Right lobe of liver (tissue), 6 donors: Measurements from ENCODE around the gene PLIN5. TPM values are rescaled to one million over a fixed set of nuclear protein-coding genes. Genes with fewer than 3 reads are reported as not detected.

ENCODE experiments used
- ATAC-seq, 4 donors: fragments of 200-7000 bp; cut with Tn5 transposase; one replicate each; pipeline ENCODE4 v1.9.1; 2020; ENCODE audit warnings: mild to moderate bottlenecking in 4 of 4, moderate library complexity in 4 of 4
- DNase-seq, 3 donors: peaks; one replicate each; pipeline ENCODE4 v3.0.0-alpha.2; 2020
- H3K27ac ChIP-seq, 3 donors: fragments of 200-600 bp; one replicate each; pipeline ENCODE4 v1.8.0; 2022
- H3K27me3 ChIP-seq, 2 donors: fragments of 200-600 bp; one replicate each; pipeline ENCODE4 v1.8.0; 2022
- H3K36me3 ChIP-seq, 4 donors: fragments of 200-600 bp; sonication (generic) in 1 of 4; one replicate each; pipeline versions ENCODE4 v1.5.1 to v1.8.0; 2017 to 2022; ENCODE audit warnings: control low read depth in 1 of 4
- H3K4me1 ChIP-seq, 4 donors: fragments of 200-600 bp; sonication (generic) in 1 of 4; one replicate each; pipeline versions ENCODE4 v1.5.1 to v1.8.0; 2017 to 2022; ENCODE audit warnings: control low read depth in 1 of 4
- H3K4me3 ChIP-seq, 3 donors: fragments of 200-600 bp; one replicate each; pipeline ENCODE4 v1.8.0; 2022
- H3K9me3 ChIP-seq, 4 donors: fragments of 200-600 bp; sonication (generic) in 1 of 4; one replicate each; pipeline versions ENCODE4 v1.5.1 to v1.8.0; 2017 to 2022; ENCODE audit warnings: control low read depth in 1 of 4
- POLR2A ChIP-seq: fragments of 450-650 bp; IDR thresholded peaks from one replicate; pipeline ENCODE4 v1.6.1; 2017; ENCODE audit warnings: antibody characterized with exemption, mild to moderate bottlenecking
- WGBS: methylation state at CpG from one replicate; pipeline ENCODE4 v1.1.6; 2018; ENCODE audit warnings: low coverage, low lambda C conversion rate; ENCODE audit not compliant: insufficient coverage; ENCODE audit errors: missing lambda C conversion rate; 5-methylcytosine and 5-hydroxymethylcytosine counted together
- intact Hi-C, 2 donors: fragments of 100-400 bp; cut with DNase I; formaldehyde crosslinking; loops; one replicate each; pipeline versions ENCODE4 v1.11.2 to v1.14.1; 2022
- total RNA-seq, 6 experiments: library from RNA; depleted of rRNA in 2 of 6; stranded (reverse); fragments of >200 nt in 2 of 6; fragmentation: NEBNext Ultra II Directional in 3 of 6; extraction: Animal tissue kit (Norgen Biotek cat#: 25700) in 3 of 6; gene quantifications; one replicate each; pipeline versions ENCODE4 v1.1.0 to v1.2.4, GENCODE V29; 2016 to 2023
- TF ChIP-seq, protein P1 (sequence below), 4 donors: fragments of 200-600 bp in 3 of 4; fragments of 450-650 bp in 1 of 4; IDR thresholded peaks; one replicate each; pipeline versions ENCODE4 v1.5.1 to v1.8.0; 2016 to 2022; ENCODE audit warnings: antibody characterized with exemption in 4 of 4, mild to moderate bottlenecking in 2 of 4
- donor health status: DM: no; HTN: yes; CAD: no.
- donor health status: DM: no; HTN: no; CAD: no.
- donor health status: DM: no; HTN: no; CAD: no.
- donor health status: DM: no; HTN: yes; CAD: no.
- donor health status: DM: no; HTN: yes; CAD: no.

The PLIN5 gene
- total RNA-seq, 6 experiments from 2014 or later = 35.0 to 149 (median 117) TPM

DNA sequence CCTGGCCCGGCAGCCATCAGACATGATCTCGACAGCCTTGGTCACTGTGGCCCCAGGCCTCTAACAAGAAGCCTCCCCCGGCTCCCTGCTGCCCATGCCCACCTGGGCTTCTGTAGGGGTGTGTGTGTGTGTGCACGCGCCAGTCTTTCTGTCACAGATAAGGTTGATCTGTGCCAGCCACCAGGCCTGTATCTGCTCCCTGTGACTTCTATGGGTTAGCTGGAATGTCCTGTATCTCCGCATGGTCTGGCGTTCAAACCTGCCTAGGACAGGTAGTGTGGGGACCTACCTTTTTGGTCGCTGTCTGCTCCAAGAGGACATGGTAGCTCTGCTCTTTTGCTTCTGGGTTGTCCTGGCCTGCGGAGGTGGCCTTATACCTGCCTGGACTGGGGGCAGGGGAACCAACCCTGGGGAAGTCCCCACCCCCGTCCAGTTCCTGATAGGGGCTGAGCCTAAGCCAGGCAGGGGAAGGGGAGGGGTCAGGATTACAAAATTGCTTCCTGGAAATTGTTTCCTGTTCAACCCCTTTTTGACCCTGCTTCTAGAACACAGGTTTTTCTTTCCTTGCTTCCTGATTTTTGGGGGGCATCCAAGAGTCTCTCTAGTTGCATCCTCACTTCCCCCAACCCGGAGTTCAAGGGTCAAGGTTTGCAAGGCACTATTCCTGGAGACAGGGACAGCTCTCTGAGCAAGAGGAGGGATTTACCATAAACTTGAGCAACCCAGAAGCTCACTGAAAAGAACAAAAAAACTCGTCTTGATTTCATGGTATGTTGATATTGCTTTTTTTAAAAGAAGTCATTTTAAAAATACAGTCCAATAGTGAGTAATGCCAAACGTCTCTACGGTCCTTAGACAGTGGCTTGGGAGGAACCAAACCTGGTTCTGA lies 4.9 kb upstream of the PLIN5 start, which contains the start of gene LRG1:
Gene LRG1 (minus strand): TSS at position 344 of the 889 bp plus-strand sequence. CDS start 23 bp downstream, at position 321.
- WGBS = 6% methylated on average over 12 of the region's 14 CpGs
- H3K36me3 ChIP-seq = peaks cover 0 to 3% (median 1%) of the 10 kb centered on the region in 4 donors
- peak within 1 kb of the TSS; percentile 62 to 81 (median 79) for H3K27ac ChIP-seq
- TF ChIP-seq POLR2A = peak; percentile 100
- TF ChIP-seq, protein P1, sequence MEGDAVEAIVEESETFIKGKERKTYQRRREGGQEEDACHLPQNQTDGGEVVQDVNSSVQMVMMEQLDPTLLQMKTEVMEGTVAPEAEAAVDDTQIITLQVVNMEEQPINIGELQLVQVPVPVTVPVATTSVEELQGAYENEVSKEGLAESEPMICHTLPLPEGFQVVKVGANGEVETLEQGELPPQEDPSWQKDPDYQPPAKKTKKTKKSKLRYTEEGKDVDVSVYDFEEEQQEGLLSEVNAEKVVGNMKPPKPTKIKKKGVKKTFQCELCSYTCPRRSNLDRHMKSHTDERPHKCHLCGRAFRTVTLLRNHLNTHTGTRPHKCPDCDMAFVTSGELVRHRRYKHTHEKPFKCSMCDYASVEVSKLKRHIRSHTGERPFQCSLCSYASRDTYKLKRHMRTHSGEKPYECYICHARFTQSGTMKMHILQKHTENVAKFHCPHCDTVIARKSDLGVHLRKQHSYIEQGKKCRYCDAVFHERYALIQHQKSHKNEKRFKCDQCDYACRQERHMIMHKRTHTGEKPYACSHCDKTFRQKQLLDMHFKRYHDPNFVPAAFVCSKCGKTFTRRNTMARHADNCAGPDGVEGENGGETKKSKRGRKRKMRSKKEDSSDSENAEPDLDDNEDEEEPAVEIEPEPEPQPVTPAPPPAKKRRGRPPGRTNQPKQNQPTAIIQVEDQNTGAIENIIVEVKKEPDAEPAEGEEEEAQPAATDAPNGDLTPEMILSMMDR (IDR thresholded peaks at IDR 0.05) = no peak
- DNase-seq (peak; percentile 92 to 97 (median 96)), ATAC-seq (peak; percentile 63 to 82 (median 70))
- H3K27me3 ChIP-seq = no peaks in the 10 kb centered on the region
- peak within 1 kb of the TSS; percentile 67 to 81 (median 70) for H3K4me3 ChIP-seq
- H3K4me1 ChIP-seq = peaks cover 0 to 41% (median 5%) of the 10 kb centered on the region in 4 donors
- H3K9me3 ChIP-seq = no peaks in the 10 kb centered on the region
- intact Hi-C loops = no loop called here

- H3K27ac ChIP-seq = peak overlapping the region; percentile 62 to 81 (median 79)
- TF ChIP-seq, protein P1 (IDR thresholded peaks at IDR 0.05) = no peak
- no peak for TF ChIP-seq POLR2A
These were observed 4.2 kb upstream of the PLIN5 start for GRCh38 chr19:4539169-4539692.

DNA sequence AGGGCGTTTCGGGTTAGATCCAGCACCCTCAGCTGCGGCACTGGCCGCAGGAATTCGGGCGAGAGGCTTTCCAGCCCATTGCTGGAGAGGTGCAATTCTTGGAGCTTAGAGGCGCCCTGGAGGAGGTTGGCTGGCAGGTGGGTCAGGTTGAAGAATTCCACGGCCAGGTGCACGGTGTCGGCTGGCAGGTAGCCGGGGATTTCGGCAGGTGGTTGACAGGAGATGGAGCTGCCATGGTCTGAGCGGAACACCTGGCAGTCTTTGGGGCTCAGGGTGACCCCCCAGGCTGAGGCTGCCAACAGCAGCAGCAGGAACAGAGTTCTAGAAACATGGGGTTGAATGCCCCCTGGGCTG lies 3.6 kb upstream of the PLIN5 start:
- TF ChIP-seq, protein P1 (IDR thresholded peaks at IDR 0.05) = no peak
- no peak for TF ChIP-seq POLR2A
- peak overlapping the region; percentile 67 to 81 (median 70) for H3K4me3 ChIP-seq
- DNase-seq = no peak

More at GRCh38 chr19:4539169-4539692, 4.2 kb upstream of the PLIN5 start:
- H3K36me3 ChIP-seq = peaks cover 0 to 3% (median 1%) of the 10 kb centered on the region in 4 donors
- no peak for ATAC-seq
- WGBS = 13% methylated on average over 3 of the region's 3 CpGs
- H3K4me1 ChIP-seq = peaks cover 0 to 39% (median 5%) of the 10 kb centered on the region in 4 donors
- DNase-seq = no peak
- H3K27me3 ChIP-seq = no peaks in the 10 kb centered on the region
- intact Hi-C loops = no loop called here
- no peaks in the 10 kb centered on the region for H3K9me3 ChIP-seq
- peak overlapping the region; percentile 67 to 81 (median 70) for H3K4me3 ChIP-seq

GRCh38 chr19:4537953-4538600 lies 3.1 kb upstream of the PLIN5 start:
- Histone ChIP-seq H3K4me3 (peak overlapping the region; percentile 67 to 81 (median 70)), H3K9me3 (no peaks in the 10 kb centered on the region), H3K36me3 (peaks cover 0 to 3% (median 1%) of the 10 kb centered on the region in 4 donors), H3K27ac (peak overlapping the region; percentile 24 to 81 (median 79)), H3K27me3 (no peaks in the 10 kb centered on the region), H3K4me1 (peaks cover 0 to 46% (median 5%) of the 10 kb centered on the region in 4 donors)
- ATAC-seq (peak in 1 of 4 donors; percentile 6), DNase-seq (peak in 1 of 3 donors; percentile 78)
- peak; percentile 19 for TF ChIP-seq POLR2A
- TF ChIP-seq, protein P1 (IDR thresholded peaks at IDR 0.05) = no peak
- intact Hi-C loops = no loop called here
- WGBS = 32% methylated on average over 7 of the region's 27 CpGs

More for the DNA sequence above, 3.6 kb upstream of the PLIN5 start:
- H3K27ac ChIP-seq = peak overlapping the region in 2 of 3 donors; percentile 79 to 81
- 27% methylated on average over 6 of the region's 13 CpGs for WGBS
- H3K4me1 ChIP-seq = peaks cover 0 to 46% (median 5%) of the 10 kb centered on the region in 4 donors
- no peak for ATAC-seq
- intact Hi-C loops = no loop called here
- no peaks in the 10 kb centered on the region for H3K27me3 ChIP-seq
- no peaks in the 10 kb centered on the region for H3K9me3 ChIP-seq
- H3K36me3 ChIP-seq = peaks cover 0 to 3% (median 1%) of the 10 kb centered on the region in 4 donors
